ENCODE measurements around the gene PEDS1.
"Not testable (repeated sequence)": the region's sequence is repeated elsewhere in the genome, so short reads cannot be mapped to it uniquely, and the experiment has no call there.

The PEDS1 gene

GRCh38 chr20:50153500-50154377 lies at the start of gene PEDS1:
Gene PEDS1, minus strand, starts transcription at chr20:50153723. Its CDS starts 86 bp downstream, at chr20:50153637.
- H3K4me1 ChIP-seq (ENCODE audit: control insufficient read depth, insufficient read depth, low read length): peaks cover 19% of the 10 kb centered on the region
- peak within 1 kb of the TSS; percentile 92 for H3K27ac ChIP-seq (ENCODE audit: low read depth, low read length)
- H3K36me3 ChIP-seq (ENCODE audit: control insufficient read depth, insufficient read depth, low read length): no peaks in the 10 kb centered on the region
- peak within 1 kb of the TSS; percentile 90 for H3K9ac ChIP-seq (ENCODE audit: low read length)
- H3K27me3 ChIP-seq (ENCODE audit: control insufficient read depth, insufficient read depth, low read length): no peaks in the 10 kb centered on the region
- peak within 1 kb of the TSS; percentile 89 for H3K4me3 ChIP-seq (ENCODE audit: low read length)

- Histone ChIP-seq H3K27ac (ENCODE audit: low read depth, low read length) (no peak overlapping the region), H3K27me3 (ENCODE audit: control insufficient read depth, insufficient read depth, low read length) (no peaks in the 10 kb centered on the region), H3K36me3 (ENCODE audit: control insufficient read depth, insufficient read depth, low read length) (no peaks in the 10 kb centered on the region)
Observed at GRCh38 chr20:50202677-50203076, 49.2 kb upstream of the PEDS1 start.

GRCh38 chr20:50201710-50202109 lies 48.2 kb upstream of the PEDS1 start:
- H3K9ac ChIP-seq (ENCODE audit: low read length); H3K27me3 ChIP-seq (ENCODE audit: control insufficient read depth, insufficient read depth, low read length); H3K27ac ChIP-seq (ENCODE audit: low read depth, low read length): not testable (repeated sequence)

More at GRCh38 chr20:50202677-50203076, 49.2 kb upstream of the PEDS1 start:
- H3K4me1 ChIP-seq (ENCODE audit: control insufficient read depth, insufficient read depth, low read length): no peaks in the 10 kb centered on the region
- no peak overlapping the region for H3K9ac ChIP-seq (ENCODE audit: low read length)
- no peak overlapping the region for H3K4me3 ChIP-seq (ENCODE audit: low read length)

GRCh38 chr20:50200482-50201104 lies 47.1 kb upstream of the PEDS1 start:
- no peaks in the 10 kb centered on the region for H3K4me1 ChIP-seq (ENCODE audit: control insufficient read depth, insufficient read depth, low read length)
- no peak overlapping the region for H3K27ac ChIP-seq (ENCODE audit: low read depth, low read length)
- no peaks in the 10 kb centered on the region for H3K36me3 ChIP-seq (ENCODE audit: control insufficient read depth, insufficient read depth, low read length)
- H3K9ac ChIP-seq (ENCODE audit: low read length): no peak overlapping the region
- H3K4me3 ChIP-seq (ENCODE audit: low read length): no peak overlapping the region
- H3K27me3 ChIP-seq (ENCODE audit: control insufficient read depth, insufficient read depth, low read length): no peaks in the 10 kb centered on the region

More at GRCh38 chr20:50201710-50202109, 48.2 kb upstream of the PEDS1 start:
- H3K4me3 ChIP-seq (ENCODE audit: low read length); H3K36me3 ChIP-seq (ENCODE audit: control insufficient read depth, insufficient read depth, low read length); H3K4me1 ChIP-seq (ENCODE audit: control insufficient read depth, insufficient read depth, low read length): not testable (repeated sequence)

GRCh38 chr20:50199703-50200102 lies 46.2 kb upstream of the PEDS1 start:
- H3K4me3 ChIP-seq (ENCODE audit: low read length): no peak overlapping the region
- H3K27ac ChIP-seq (ENCODE audit: low read depth, low read length): no peak overlapping the region
- H3K36me3 ChIP-seq (ENCODE audit: control insufficient read depth, insufficient read depth, low read length): no peaks in the 10 kb centered on the region
- H3K9ac ChIP-seq (ENCODE audit: low read length): no peak overlapping the region
- no peaks in the 10 kb centered on the region for H3K4me1 ChIP-seq (ENCODE audit: control insufficient read depth, insufficient read depth, low read length)
- no peaks in the 10 kb centered on the region for H3K27me3 ChIP-seq (ENCODE audit: control insufficient read depth, insufficient read depth, low read length)

GRCh38 chr20:50198716-50199115 lies 45.2 kb upstream of the PEDS1 start:
- Histone ChIP-seq H3K4me3 (ENCODE audit: low read length) (no peak overlapping the region), H3K27ac (ENCODE audit: low read depth, low read length) (no peak overlapping the region), H3K4me1 (ENCODE audit: control insufficient read depth, insufficient read depth, low read length) (peaks cover 8% of the 10 kb centered on the region), H3K36me3 (ENCODE audit: control insufficient read depth, insufficient read depth, low read length) (no peaks in the 10 kb centered on the region), H3K9ac (ENCODE audit: low read length) (no peak overlapping the region), H3K27me3 (ENCODE audit: control insufficient read depth, insufficient read depth, low read length) (no peaks in the 10 kb centered on the region)

GRCh38 chr20:50198180-50198666 lies 44.7 kb upstream of the PEDS1 start:
- Histone ChIP-seq H3K4me3 (ENCODE audit: low read length) (no peak overlapping the region), H3K27me3 (ENCODE audit: control insufficient read depth, insufficient read depth, low read length) (no peaks in the 10 kb centered on the region), H3K27ac (ENCODE audit: low read depth, low read length) (no peak overlapping the region), H3K36me3 (ENCODE audit: control insufficient read depth, insufficient read depth, low read length) (no peaks in the 10 kb centered on the region), H3K4me1 (ENCODE audit: control insufficient read depth, insufficient read depth, low read length) (peaks cover 13% of the 10 kb centered on the region), H3K9ac (ENCODE audit: low read length) (no peak overlapping the region)

GRCh38 chr20:50197463-50198179 lies 44.1 kb upstream of the PEDS1 start:
- H3K27ac ChIP-seq (ENCODE audit: low read depth, low read length): no peak overlapping the region
- H3K9ac ChIP-seq (ENCODE audit: low read length): no peak overlapping the region
- no peaks in the 10 kb centered on the region for H3K27me3 ChIP-seq (ENCODE audit: control insufficient read depth, insufficient read depth, low read length)
- H3K4me3 ChIP-seq (ENCODE audit: low read length): no peak overlapping the region
- peaks cover 15% of the 10 kb centered on the region for H3K4me1 ChIP-seq (ENCODE audit: control insufficient read depth, insufficient read depth, low read length)
- H3K36me3 ChIP-seq (ENCODE audit: control insufficient read depth, insufficient read depth, low read length): no peaks in the 10 kb centered on the region

GRCh38 chr20:50196896-50197295 lies 43.4 kb upstream of the PEDS1 start:
- no peak overlapping the region for H3K4me3 ChIP-seq (ENCODE audit: low read length)
- no peaks in the 10 kb centered on the region for H3K36me3 ChIP-seq (ENCODE audit: control insufficient read depth, insufficient read depth, low read length)
- H3K27me3 ChIP-seq (ENCODE audit: control insufficient read depth, insufficient read depth, low read length): no peaks in the 10 kb centered on the region
- no peak overlapping the region for H3K9ac ChIP-seq (ENCODE audit: low read length)
- H3K27ac ChIP-seq (ENCODE audit: low read depth, low read length): no peak overlapping the region
- peaks cover 15% of the 10 kb centered on the region for H3K4me1 ChIP-seq (ENCODE audit: control insufficient read depth, insufficient read depth, low read length)

- Histone ChIP-seq H3K27me3 (ENCODE audit: control insufficient read depth, insufficient read depth, low read length) (no peaks in the 10 kb centered on the region), H3K36me3 (ENCODE audit: control insufficient read depth, insufficient read depth, low read length) (no peaks in the 10 kb centered on the region), H3K4me3 (ENCODE audit: low read length) (no peak overlapping the region), H3K9ac (ENCODE audit: low read length) (no peak overlapping the region), H3K4me1 (ENCODE audit: control insufficient read depth, insufficient read depth, low read length) (peaks cover 15% of the 10 kb centered on the region), H3K27ac (ENCODE audit: low read depth, low read length) (no peak overlapping the region)
Observed at GRCh38 chr20:50196248-50196647, 42.7 kb upstream of the PEDS1 start.

- Histone ChIP-seq H3K27ac (ENCODE audit: low read depth, low read length) (no peak overlapping the region), H3K4me1 (ENCODE audit: control insufficient read depth, insufficient read depth, low read length) (peaks cover 15% of the 10 kb centered on the region), H3K4me3 (ENCODE audit: low read length) (no peak overlapping the region), H3K27me3 (ENCODE audit: control insufficient read depth, insufficient read depth, low read length) (no peaks in the 10 kb centered on the region), H3K9ac (ENCODE audit: low read length) (no peak overlapping the region), H3K36me3 (ENCODE audit: control insufficient read depth, insufficient read depth, low read length) (no peaks in the 10 kb centered on the region)
Observed at GRCh38 chr20:50195524-50196120, 42.1 kb upstream of the PEDS1 start.

Measured in rectal smooth muscle tissue (tissue), 1 donor.